ENCODE data around the gene HIVEP3.

Gene HIVEP3

GRCh38 chr1:41662765-41663437, 255.8 kb downstream of the HIVEP3 start:
- peaks cover 34% of the 10 kb centered on the region for H3K4me1 ChIP-seq (ENCODE audit: insufficient read depth, low read length)
- H3K9me3 ChIP-seq (ENCODE audit: control insufficient read depth, insufficient read depth, low read length): no peaks in the 10 kb centered on the region
- peak overlapping the region; percentile 61; the same call in 1 of the 2 replicates for H3K9ac ChIP-seq (ENCODE audit: low read depth, low read length)
- no peaks in the 10 kb centered on the region for H3K36me3 ChIP-seq (ENCODE audit: insufficient read depth, low read length)

GRCh38 chr1:41662061-41662764, 256.5 kb downstream of the HIVEP3 start:
- peaks cover 34% of the 10 kb centered on the region for H3K4me1 ChIP-seq (ENCODE audit: insufficient read depth, low read length)
- peak overlapping the region; percentile 61; the same call in 1 of the 2 replicates for H3K9ac ChIP-seq (ENCODE audit: low read depth, low read length)
- no peaks in the 10 kb centered on the region for H3K9me3 ChIP-seq (ENCODE audit: control insufficient read depth, insufficient read depth, low read length)
- no peaks in the 10 kb centered on the region for H3K36me3 ChIP-seq (ENCODE audit: insufficient read depth, low read length)

GRCh38 chr1:41661428-41662060, 257.2 kb downstream of the HIVEP3 start:
- Histone ChIP-seq H3K9ac (ENCODE audit: low read depth, low read length) (peak overlapping the region; percentile 47; the same call in 1 of the 2 replicates), H3K9me3 (ENCODE audit: control insufficient read depth, insufficient read depth, low read length) (no peaks in the 10 kb centered on the region), H3K4me1 (ENCODE audit: insufficient read depth, low read length) (peaks cover 32% of the 10 kb centered on the region), H3K36me3 (ENCODE audit: insufficient read depth, low read length) (no peaks in the 10 kb centered on the region)

- Histone ChIP-seq H3K4me1 (ENCODE audit: insufficient read depth, low read length) (peaks cover 32% of the 10 kb centered on the region), H3K9ac (ENCODE audit: low read depth, low read length) (0 out of 2 replicates have a peak overlapping the region, but pooled peaks have one; percentile 47)
Measured at GRCh38 chr1:41660570-41661427, 257.9 kb downstream of the HIVEP3 start.

GRCh38 chr1:41659903-41660302, 258.8 kb downstream of the HIVEP3 start:
- Histone ChIP-seq H3K4me1 (ENCODE audit: insufficient read depth, low read length) (peaks cover 28% of the 10 kb centered on the region), H3K36me3 (ENCODE audit: insufficient read depth, low read length) (no peaks in the 10 kb centered on the region), H3K9ac (ENCODE audit: low read depth, low read length) (no peak overlapping the region), H3K9me3 (ENCODE audit: control insufficient read depth, insufficient read depth, low read length) (no peaks in the 10 kb centered on the region)

More at GRCh38 chr1:41660570-41661427, 257.9 kb downstream of the HIVEP3 start:
- no peaks in the 10 kb centered on the region for H3K9me3 ChIP-seq (ENCODE audit: control insufficient read depth, insufficient read depth, low read length)
- H3K36me3 ChIP-seq (ENCODE audit: insufficient read depth, low read length): no peaks in the 10 kb centered on the region

- peaks cover 20% of the 10 kb centered on the region; the same call in 1 of the 2 replicates for H3K4me1 ChIP-seq (ENCODE audit: insufficient read depth, low read length)
- H3K9me3 ChIP-seq (ENCODE audit: control insufficient read depth, insufficient read depth, low read length): no peaks in the 10 kb centered on the region
- no peaks in the 10 kb centered on the region for H3K36me3 ChIP-seq (ENCODE audit: insufficient read depth, low read length)
- no peak overlapping the region for H3K9ac ChIP-seq (ENCODE audit: low read depth, low read length)
Measured at GRCh38 chr1:41659159-41659495, 259.6 kb downstream of the HIVEP3 start.

GRCh38 chr1:41658431-41659158, 260.1 kb downstream of the HIVEP3 start:
- H3K9me3 ChIP-seq (ENCODE audit: control insufficient read depth, insufficient read depth, low read length): no peaks in the 10 kb centered on the region
- H3K36me3 ChIP-seq (ENCODE audit: insufficient read depth, low read length): no peaks in the 10 kb centered on the region
- H3K9ac ChIP-seq (ENCODE audit: low read depth, low read length): no peak overlapping the region
- H3K4me1 ChIP-seq (ENCODE audit: insufficient read depth, low read length): peaks cover 15% of the 10 kb centered on the region; the same call in 1 of the 2 replicates

- Histone ChIP-seq H3K36me3 (ENCODE audit: insufficient read depth, low read length) (no peaks in the 10 kb centered on the region), H3K4me1 (ENCODE audit: insufficient read depth, low read length) (peaks cover 10% of the 10 kb centered on the region; the same call in 1 of the 2 replicates), H3K9me3 (ENCODE audit: control insufficient read depth, insufficient read depth, low read length) (no peaks in the 10 kb centered on the region), H3K9ac (ENCODE audit: low read depth, low read length) (no peak overlapping the region)
Measured at GRCh38 chr1:41657679-41658295, 260.9 kb downstream of the HIVEP3 start.

GRCh38 chr1:41656825-41657500, 261.8 kb downstream of the HIVEP3 start:
- Histone ChIP-seq H3K4me1 (ENCODE audit: insufficient read depth, low read length) (peaks cover 10% of the 10 kb centered on the region; the same call in 1 of the 2 replicates), H3K36me3 (ENCODE audit: insufficient read depth, low read length) (no peaks in the 10 kb centered on the region), H3K9me3 (ENCODE audit: control insufficient read depth, insufficient read depth, low read length) (no peaks in the 10 kb centered on the region), H3K9ac (ENCODE audit: low read depth, low read length) (no peak overlapping the region)

- Histone ChIP-seq H3K9me3 (ENCODE audit: control insufficient read depth, insufficient read depth, low read length) (no peaks in the 10 kb centered on the region), H3K9ac (ENCODE audit: low read depth, low read length) (no peak overlapping the region), H3K4me1 (ENCODE audit: insufficient read depth, low read length) (peaks cover 10% of the 10 kb centered on the region; the same call in 1 of the 2 replicates), H3K36me3 (ENCODE audit: insufficient read depth, low read length) (no peaks in the 10 kb centered on the region)
Measured at GRCh38 chr1:41656068-41656467, 262.7 kb downstream of the HIVEP3 start.

GRCh38 chr1:41655632-41656031, 263.1 kb downstream of the HIVEP3 start:
- H3K4me1 ChIP-seq (ENCODE audit: insufficient read depth, low read length): peaks cover 10% of the 10 kb centered on the region; the same call in 1 of the 2 replicates
- H3K36me3 ChIP-seq (ENCODE audit: insufficient read depth, low read length): no peaks in the 10 kb centered on the region
- no peaks in the 10 kb centered on the region for H3K9me3 ChIP-seq (ENCODE audit: control insufficient read depth, insufficient read depth, low read length)
- H3K9ac ChIP-seq (ENCODE audit: low read depth, low read length): no peak overlapping the region

- peaks cover 19% of the 10 kb centered on the region; the same call in 1 of the 2 replicates for H3K4me1 ChIP-seq (ENCODE audit: insufficient read depth, low read length)
- H3K9ac ChIP-seq (ENCODE audit: low read depth, low read length): no peak overlapping the region
- H3K9me3 ChIP-seq (ENCODE audit: control insufficient read depth, insufficient read depth, low read length): no peaks in the 10 kb centered on the region
- no peaks in the 10 kb centered on the region for H3K36me3 ChIP-seq (ENCODE audit: insufficient read depth, low read length)
Measured at GRCh38 chr1:41653574-41653973, 265.1 kb downstream of the HIVEP3 start.
